Smooth muscle cell of trachea (primary cell): ENCODE results near the gene CMC1. TPM values are rescaled to one million over a fixed set of nuclear protein-coding genes. Genes with fewer than 3 reads are reported as not detected.

Source experiments
- total RNA-seq: library from RNA; depleted of rRNA; stranded (reverse); fragments of >200 nt; gene quantifications from 2 replicates; pipeline ENCODE4 v1.2.1, GENCODE V29; 2014

CMC1 gene, protein sequence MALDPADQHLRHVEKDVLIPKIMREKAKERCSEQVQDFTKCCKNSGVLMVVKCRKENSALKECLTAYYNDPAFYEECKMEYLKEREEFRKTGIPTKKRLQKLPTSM
- 2.0 and 5.5 TPM in 2 replicates for total RNA-seq

DNA sequence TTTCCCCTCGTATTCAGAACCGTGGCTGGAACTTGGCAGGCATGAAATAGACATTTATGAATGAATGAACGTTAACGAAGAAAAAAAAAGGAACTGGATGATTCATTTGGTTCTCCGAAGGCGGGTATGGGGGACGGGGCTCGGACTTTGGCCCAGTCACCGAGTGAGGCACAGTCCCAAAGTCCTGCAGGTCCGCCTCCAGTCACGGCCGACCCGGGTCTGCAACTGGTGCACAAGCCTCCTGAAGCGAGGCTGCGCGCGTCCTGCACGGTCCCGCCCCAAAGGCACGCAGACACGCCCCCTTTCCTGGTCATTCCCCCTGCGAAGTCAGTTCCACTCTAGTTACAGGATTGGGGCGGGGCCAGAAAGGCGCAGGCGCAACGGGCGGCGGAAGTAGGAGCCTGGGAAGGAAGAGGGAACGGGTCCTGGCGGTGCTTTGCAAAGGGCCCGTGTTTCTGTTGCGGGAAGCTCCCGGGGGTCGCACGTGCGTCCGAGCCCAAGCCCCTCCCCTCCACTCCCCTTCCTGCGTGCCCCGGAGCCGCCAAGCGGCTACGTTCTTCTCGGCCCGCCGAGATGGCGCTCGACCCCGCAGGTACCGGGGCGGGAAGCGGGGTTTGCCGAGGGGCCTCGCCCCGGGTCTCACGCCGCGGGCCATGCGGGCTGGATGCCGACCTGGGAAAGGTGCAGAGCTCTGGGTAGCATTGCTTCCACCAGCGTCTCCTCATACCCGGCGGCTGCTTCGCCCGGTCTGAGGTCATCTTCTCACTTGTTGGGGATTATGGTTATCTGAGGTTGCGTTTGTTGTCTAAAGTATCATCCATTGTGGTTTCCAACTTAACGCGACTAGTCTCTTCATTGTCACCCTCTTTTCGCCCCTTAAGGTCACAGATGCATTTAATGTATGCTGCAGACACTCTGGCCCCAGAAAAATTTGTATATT is at the start of gene CMC1:
Gene CMC1 (plus strand): TSS at position 399 of the 940 bp plus-strand sequence. CDS start 175 bp downstream, at position 574.

DNA sequence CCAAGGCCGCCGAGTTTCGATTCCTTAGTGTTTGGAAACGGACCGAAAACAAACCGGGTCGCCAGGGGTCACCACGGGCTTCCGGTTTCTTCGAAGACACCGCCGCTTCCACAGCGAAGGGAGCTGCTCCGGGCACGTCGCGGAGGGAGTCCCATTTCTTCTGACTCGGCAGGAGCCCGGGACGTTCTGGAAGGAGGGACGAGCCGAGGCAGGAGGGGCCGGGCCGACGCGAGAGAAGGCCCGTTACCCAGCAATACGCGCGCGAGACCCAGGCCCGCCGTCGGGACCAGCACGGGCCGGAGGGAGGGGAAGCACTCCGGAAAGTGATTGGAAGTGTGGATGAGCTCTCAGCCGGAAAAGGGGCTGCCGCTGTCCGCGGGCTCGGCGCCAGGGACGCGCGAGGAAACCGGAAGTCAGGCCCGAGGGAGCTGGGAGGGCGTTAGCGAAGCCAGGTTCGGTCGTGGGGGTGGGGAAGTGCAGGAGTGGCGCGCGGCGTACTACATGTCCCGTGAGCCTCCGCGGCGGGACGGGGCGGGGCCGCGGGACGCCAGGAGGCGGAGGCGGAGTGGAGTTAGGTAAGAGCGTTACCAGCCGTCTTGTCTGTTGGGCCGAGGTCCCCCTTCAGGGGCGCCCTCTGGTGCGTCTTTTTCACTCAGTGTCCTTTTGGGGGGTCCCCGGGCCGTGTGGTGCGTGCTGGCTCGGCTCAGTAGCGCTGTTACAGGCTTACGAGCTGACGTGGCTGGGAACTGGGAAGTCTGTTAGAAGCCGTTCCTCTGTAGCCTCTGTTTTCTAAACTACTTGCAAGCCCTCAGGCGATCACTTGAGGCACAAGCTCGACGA is 107.4 kb downstream of the CMC1 start, which contains the start of the genes AZI2 and ZCWPW2:
Gene AZI2 (minus strand): TSS at position 196 of the 840 bp plus-strand sequence. CDS start 8,207 bp downstream, outside the sequence.
Gene ZCWPW2 (plus strand): TSS at position 93 of the 840 bp plus-strand sequence. CDS start 64,348 bp downstream, outside the sequence.

Other genes starting within 250 kb of the CMC1 start
- 0.66 and 1.3 TPM in 2 replicates for gene ZCWPW2, start 107.1 kb downstream of the CMC1 start, total RNA-seq
- gene AZI2, start 107.2 kb downstream of the CMC1 start, total RNA-seq = 110 and 172 TPM in 2 replicates